Left hindlimb (tissue), 1 donor: Measurements from ENCODE around the gene TMEM184A.

ENCODE experiments used
- DNase-seq: peaks from one replicate; pipeline ENCODE4 v3.0.0-alpha.2; 2018

TMEM184A gene

GRCh38 chr7:1537535-1538412, 18.2 kb downstream of the TMEM184A start:
- DNase-seq, result peak; percentile 90

- peak; percentile 97 for DNase-seq
These were observed 19.1 kb downstream of the TMEM184A start for GRCh38 chr7:1536743-1537534.

- DNase-seq, result no peak
These were observed 19.6 kb downstream of the TMEM184A start for GRCh38 chr7:1536455-1536742.

- DNase-seq, result peak; percentile 42
These were observed 20.1 kb downstream of the TMEM184A start for GRCh38 chr7:1535701-1536454.

- no peak for DNase-seq
These were observed 20.9 kb downstream of the TMEM184A start for GRCh38 chr7:1535100-1535458.

GRCh38 chr7:1534330-1535099, 21.5 kb downstream of the TMEM184A start:
- DNase-seq, result peak; percentile 28

- DNase-seq, result peak; percentile 34
These were observed 22.3 kb downstream of the TMEM184A start for GRCh38 chr7:1533547-1534329.

GRCh38 chr7:1533255-1533546, 22.8 kb downstream of the TMEM184A start:
- no peak for DNase-seq

- DNase-seq, result no peak
These were observed 23.4 kb downstream of the TMEM184A start for GRCh38 chr7:1532456-1533254.

GRCh38 chr7:1531979-1532455, 24.0 kb downstream of the TMEM184A start:
- DNase-seq, result no peak

GRCh38 chr7:1531263-1531978, 24.6 kb downstream of the TMEM184A start:
- DNase-seq, result no peak

GRCh38 chr7:1530946-1531262, 25.1 kb downstream of the TMEM184A start:
- no peak for DNase-seq

GRCh38 chr7:1529383-1530116, 26.5 kb downstream of the TMEM184A start:
- no peak for DNase-seq

GRCh38 chr7:1526271-1526754, 29.7 kb downstream of the TMEM184A start:
- DNase-seq, result no peak

- no peak for DNase-seq
These were observed 30.6 kb downstream of the TMEM184A start for GRCh38 chr7:1525409-1525808.

- no peak for DNase-seq
These were observed 32.2 kb downstream of the TMEM184A start for GRCh38 chr7:1523844-1524243.

GRCh38 chr7:1523208-1523607, 32.8 kb downstream of the TMEM184A start:
- DNase-seq, result peak; percentile 28

GRCh38 chr7:1521456-1521855, 34.5 kb downstream of the TMEM184A start:
- no peak for DNase-seq

GRCh38 chr7:1520539-1521234, 35.3 kb downstream of the TMEM184A start:
- no peak for DNase-seq
